ENCODE results near the gene GP2.

- no peak for TF ChIP-seq CTCF (IDR thresholded peaks at IDR 0.05)
- no peak for TF ChIP-seq POLR2AphosphoS5 (IDR thresholded peaks at IDR 0.05)
These were observed 992 bp downstream of the GP2 start for GRCh38 chr16:20326321-20326720.
